ENCODE results near the gene RBP5.

GRCh38 chr12:7089196-7089871 lies 39.4 kb downstream of the RBP5 start:
- TF ChIP-seq POLR2A (IDR thresholded peaks at IDR 0.05; ENCODE audit: low read depth, low read length) (no peak), TAF1 (IDR thresholded peaks at IDR 0.05; ENCODE audit: low read depth, low read length) (no peak), POLR2AphosphoS5 (IDR thresholded peaks at IDR 0.05; ENCODE audit: low read depth, low read length) (no peak), SPI1 (IDR thresholded peaks at IDR 0.05; ENCODE audit: low read depth, low read length) (no peak)
